Heart left ventricle (tissue), 16 donors: ENCODE results near the gene KLK7. TPM values are rescaled to one million over a fixed set of nuclear protein-coding genes. Genes with fewer than 3 reads are reported as not detected.

Experiments used
- ATAC-seq, 4 donors: fragments of 200-7000 bp; cut with Tn5 transposase; one replicate each; pipeline ENCODE4 v1.9.1; 2020 to 2022; ENCODE audit warnings: moderate library complexity in 4 of 4, mild to moderate bottlenecking in 3 of 4, moderate number of reproducible peaks in 1 of 4
- DNase-seq, 5 donors: peaks; one replicate each; pipeline ENCODE4 v3.0.0-alpha.2; 2020
- H3K27ac ChIP-seq, 12 donors: fragments of 200-600 bp; sonication (generic) in 4 of 12; one replicate each; pipeline versions ENCODE4 v1.5.0 to v1.8.0; 2016 to 2022; ENCODE audit warnings: mild to moderate bottlenecking in 2 of 12
- H3K27me3 ChIP-seq, 9 donors: fragments of 200-600 bp; sonication (generic) in 2 of 9; one replicate each; pipeline versions ENCODE4 v1.5.1 to v1.8.0; 2016 to 2022; ENCODE audit warnings: mild to moderate bottlenecking in 3 of 9
- H3K36me3 ChIP-seq, 9 donors: fragments of 200-600 bp; sonication (generic) in 2 of 9; one replicate each; pipeline versions ENCODE4 v1.5.0 to v1.8.0; 2018 to 2022; ENCODE audit warnings: mild to moderate bottlenecking in 2 of 9
- H3K4me1 ChIP-seq, 12 donors: fragments of 200-600 bp; sonication (generic) in 4 of 12; one replicate each; pipeline versions ENCODE4 v1.5.0 to v1.8.0; 2016 to 2022; ENCODE audit warnings: mild to moderate bottlenecking in 3 of 12
- H3K4me3 ChIP-seq, 12 donors: fragments of 200-600 bp; sonication (generic) in 4 of 12; one replicate each; pipeline versions ENCODE4 v1.5.0 to v1.8.0; 2017 to 2022; ENCODE audit warnings: mild to moderate bottlenecking in 9 of 12, moderate library complexity in 4 of 12
- H3K9me3 ChIP-seq, 12 donors: fragments of 200-600 bp; sonication (generic) in 4 of 12; one replicate each; pipeline versions ENCODE4 v1.5.0 to v1.8.0; 2016 to 2022; ENCODE audit warnings: mild to moderate bottlenecking in 1 of 12
- CTCF ChIP-seq, 12 donors: fragments of 200-600 bp; sonication (generic) in 4 of 12; IDR thresholded peaks; one replicate each; pipeline versions ENCODE4 v1.5.0 to v1.8.0; 2018 to 2022; ENCODE audit warnings: antibody characterized with exemption in 12 of 12, mild to moderate bottlenecking in 5 of 12
- POLR2A ChIP-seq, 2 donors: fragments of 450-650 bp; IDR thresholded peaks; one replicate each; pipeline ENCODE4 v1.6.1; 2017; ENCODE audit warnings: antibody characterized with exemption in 2 of 2, mild to moderate bottlenecking in 2 of 2, moderate library complexity in 2 of 2
- WGBS, 4 donors: extraction: QIAGEN DNeasy Blood & Tissue Kit in 2 of 4; methylation state at CpG; one replicate each; pipeline versions ENCODE4 v1.1.5 to v1.1.7; 2013 to 2018; 5-methylcytosine and 5-hydroxymethylcytosine counted together
- intact Hi-C, 10 donors: fragments of 100-400 bp; cut with DNase I; formaldehyde crosslinking; loops; one replicate each; pipeline versions ENCODE4 v1.11.1 to v1.14.2; 2022
- polyA plus RNA-seq, 2 donors: library from polyadenylated mRNA; stranded (reverse); fragments of 200-250 nt; gene quantifications; one replicate each; pipeline ENCODE4 v1.2.3, GENCODE V29; 2013
- total RNA-seq, 9 donors: library from RNA; depleted of rRNA in 2 of 9; stranded (reverse); fragments of >200 nt in 2 of 9; fragmentation: NEBNext Ultra II Directional in 3 of 9; extraction: Animal tissue kit (Norgen Biotek cat#: 25700) in 3 of 9; gene quantifications; one replicate each; pipeline versions ENCODE4 v1.1.0 to v1.2.4, GENCODE V29; 2016 to 2023
- donor health status: ischemic (EF 13 %, LVEDD 7.1; RV severe dilation, severe dysfunction).
- donor health status: healthy with polysubstance abuse.
- donor health status: DM: no; HTN: yes; CAD: no.
- donor health status: DM: no; HTN: no; CAD: no.
- donor health status: ischemic (EF 25% LVEDD 6.9; RV normal size, moderate dysfunction).
- donor health status: ischemic (EF 25% LVEDD 5.7; RV mildly dilated, moderate dysfunction).
- donor health status: healthy.
- donor health status: DM: yes; HTN: yes; CAD: no.
- donor health status: ischemic (EF 35%, LVEDD 5.7; RV mildly dilated, moderate dysfunction).
- donor health status: nonischemic (EF 11% LVEDD 7.7; RV severe dilation, severe dysfunction).
- donor health status: DM: yes; HTN: yes; CAD: no.
- donor health status: PGD.
- donor health status: ischemic (EF 29% LVEDD 5.4; RV normal size, mild dysfunction).
- donor health status: nonischemic (EF 23%, LVEDD 6.1; RV moderate dilation, normal function).

The KLK7 gene
- total and polyA plus RNA-seq, 11 donors, result 4.1 TPM; not detected in 10

- H3K27me3 ChIP-seq, result peaks cover 0 to 41% (median 0%) of the 10 kb centered on the region in 9 donors
These were observed 21.5 kb downstream of the KLK7 start for GRCh38 chr19:50962245-50962644.

DNA sequence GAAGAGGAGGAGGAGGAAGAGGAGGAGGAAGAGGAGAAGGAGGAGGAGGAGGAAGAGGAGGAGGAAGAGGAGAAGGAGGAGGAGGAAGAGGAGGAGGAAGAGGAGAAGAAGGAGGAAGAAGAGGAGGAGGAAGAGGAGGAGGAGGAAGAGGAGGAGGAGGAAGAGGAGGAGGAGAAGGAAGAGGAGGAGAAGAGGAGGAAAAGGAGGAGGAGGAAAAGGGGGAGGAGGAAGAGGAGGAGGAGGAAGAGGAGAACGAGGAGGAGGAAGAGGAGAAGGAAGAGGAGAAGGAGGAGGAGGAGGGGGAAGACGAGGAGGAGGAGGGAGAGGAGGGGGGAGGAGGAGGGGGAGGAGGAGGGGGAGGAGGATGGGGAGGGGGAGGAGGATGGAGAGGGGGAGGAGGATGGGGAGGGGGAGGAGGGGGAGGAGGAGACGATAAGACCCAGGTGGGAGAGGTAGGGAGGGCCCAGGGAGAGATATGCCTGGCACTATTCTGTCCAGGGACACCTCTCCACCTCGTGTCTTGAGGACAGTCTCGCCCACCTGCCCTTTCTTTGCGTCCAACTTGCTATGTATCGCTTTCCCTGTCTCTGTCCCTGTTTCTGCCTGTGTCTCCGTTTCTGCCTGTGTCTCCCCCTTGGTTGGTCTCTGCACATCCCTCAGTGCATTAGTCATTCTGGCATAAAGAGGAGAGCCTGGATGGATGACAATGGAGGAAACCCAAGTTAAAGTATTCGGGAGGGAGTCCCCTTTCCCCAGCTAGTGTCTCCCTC lies 23.8 kb downstream of the KLK7 start:
- no peak for TF ChIP-seq CTCF (IDR thresholded peaks at IDR 0.05)
- TF ChIP-seq POLR2A (IDR thresholded peaks at IDR 0.05), result no peak
- Histone ChIP-seq H3K9me3 (no peaks in the 10 kb centered on the region), H3K4me3 (no peak overlapping the region), H3K27me3 (peaks cover 0 to 31% (median 0%) of the 10 kb centered on the region in 9 donors), H3K4me1 (no peaks in the 10 kb centered on the region), H3K27ac (no peak overlapping the region), H3K36me3 (no peaks in the 10 kb centered on the region)
- no peak for ATAC-seq
- 45 to 58% (median 53%) methylated on average over 8 to 9 of the region's 9 CpGs for WGBS, 4 donors
- intact Hi-C loops, result no loop called here
- DNase-seq, result no peak

More at GRCh38 chr19:50962245-50962644, 21.5 kb downstream of the KLK7 start:
- Histone ChIP-seq H3K4me1 (no peaks in the 10 kb centered on the region), H3K36me3 (no peaks in the 10 kb centered on the region), H3K9me3 (no peaks in the 10 kb centered on the region), H3K27ac (no peak overlapping the region), H3K4me3 (no peak overlapping the region)
- DNase-seq (no peak), ATAC-seq (no peak)
- 83 to 90% (median 89%) methylated on average over 1 of the region's 1 CpG for WGBS, 4 donors
- no peak for TF ChIP-seq POLR2A (IDR thresholded peaks at IDR 0.05)
- TF ChIP-seq CTCF (IDR thresholded peaks at IDR 0.05), result no peak
- intact Hi-C loops, result no loop called here

GRCh38 chr19:50957587-50957986 lies 26.1 kb downstream of the KLK7 start:
- Histone ChIP-seq H3K36me3 (no peaks in the 10 kb centered on the region), H3K27ac (no peak overlapping the region), H3K9me3 (no peaks in the 10 kb centered on the region), H3K4me3 (no peak overlapping the region), H3K4me1 (no peaks in the 10 kb centered on the region), H3K27me3 (peaks cover 0 to 29% (median 0%) of the 10 kb centered on the region in 9 donors)
- intact Hi-C loops, result loop anchor here in 1 of 10 donors (1.0 kb wide), 1 partner anchor 18 kb away; no protein-coding TSS in a partner anchor
- ATAC-seq (no peak), DNase-seq (no peak)
- TF ChIP-seq CTCF (IDR thresholded peaks at IDR 0.05), result no peak
- no peak for TF ChIP-seq POLR2A (IDR thresholded peaks at IDR 0.05)
- WGBS, 4 donors, result 70 to 76% (median 73%) methylated on average over 8 of the region's 8 CpGs

DNA sequence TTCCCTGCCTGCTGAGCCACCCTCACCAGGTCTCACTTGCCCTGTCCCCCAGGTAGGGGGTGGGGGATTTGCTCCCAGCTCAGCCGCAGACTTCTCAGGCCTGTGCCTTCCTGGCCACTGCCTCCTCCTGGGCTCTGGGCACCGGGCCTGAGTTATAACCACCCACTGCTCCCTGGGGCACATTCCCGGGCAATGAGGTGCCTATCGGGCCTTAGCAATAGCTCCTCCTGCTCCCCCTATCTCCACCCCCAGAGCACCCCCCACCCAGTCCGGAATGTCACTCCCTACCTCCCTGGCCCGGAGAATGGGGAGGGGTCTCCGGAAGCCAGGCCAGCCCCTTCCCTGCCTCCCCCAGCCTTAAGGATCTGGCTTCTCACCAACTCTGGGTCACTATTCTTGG lies 30.8 kb downstream of the KLK7 start, which contains the start of gene KLK5:
KLK5 (minus strand) TSS at position 129 of the 400 bp plus-strand sequence. CDS start 381 bp downstream, outside the sequence.
- Histone ChIP-seq H3K9me3 (no peaks in the 10 kb centered on the region), H3K27me3 (peaks cover 0 to 31% (median 4%) of the 10 kb centered on the region in 9 donors), H3K36me3 (no peaks in the 10 kb centered on the region), H3K4me1 (no peaks in the 10 kb centered on the region), H3K27ac (no peak within 1 kb of the TSS), H3K4me3 (no peak within 1 kb of the TSS)
- TF ChIP-seq CTCF (IDR thresholded peaks at IDR 0.05) (no peak), POLR2A (IDR thresholded peaks at IDR 0.05) (no peak)
- intact Hi-C loops, result no loop called here
- DNase-seq, result no peak
- whole genome bisulfite sequencing, 4 donors, result 7 to 11% (median 10%) methylated on average over 5 to 7 of the region's 7 CpGs
- no peak for ATAC-seq
